Panc1 (cell line): ENCODE results near the gene WNT7B. TPM values are rescaled to one million over a fixed set of nuclear protein-coding genes. Genes with fewer than 3 reads are reported as not detected.

Source experiments
- ATAC-seq: fragments of 200-7000 bp; cut with Tn5 transposase; 2 replicates; pipeline ENCODE4 v1.9.1; 2020; ENCODE audit warnings: mild to moderate bottlenecking, moderate library complexity
- BruUV-seq: library from RNA; stranded (reverse); fragments of 400-500 nt; replicated peaks from 2 replicates; lab custom pipeline; 2021; lab: Mats Ljungman, UMichigan
- CTCF ChIA-PET: fragments of 300-600 bp; sonication (Branson Sonifier 250); formaldehyde crosslinking; loops from one replicate; lab custom pipeline; 2022; ENCODE audit warnings: antibody characterized with exemption; lab: Charles Lee
- POLR2A ChIA-PET: fragments of 300-600 bp; sonication (Branson Sonifier 250); formaldehyde crosslinking; loops from one replicate; lab custom pipeline; 2022; ENCODE audit warnings: antibody characterized with exemption; lab: Charles Lee
- DNase-seq: peaks from one replicate; pipeline ENCODE4 v3.0.0-alpha.2; 2010; ENCODE audit warnings: low read depth, low spot score
- H3K27ac ChIP-seq: 2 replicates; pipeline ENCODE4 v1.5.1; 2011; ENCODE audit warnings: mild to moderate bottlenecking, low read length, inconsistent platforms
- H3K27me3 ChIP-seq: fragments of 200-500 bp; sonication (Bioruptor generic); 2 replicates; pipeline ENCODE4 v1.6.0; 2014; ENCODE audit warnings: low read length, inconsistent platforms; ENCODE audit not compliant: control insufficient read depth, insufficient read depth
- H3K36me3 ChIP-seq: fragments of 200-500 bp; sonication (Bioruptor generic); 2 replicates; pipeline ENCODE4 v1.5.1; 2014; ENCODE audit warnings: inconsistent platforms, mild to moderate bottlenecking, low read length, moderate library complexity; ENCODE audit not compliant: control insufficient read depth, insufficient read depth
- H3K4me1 ChIP-seq: 2 replicates; pipeline ENCODE4 v1.5.1; 2011; ENCODE audit warnings: inconsistent platforms, mild to moderate bottlenecking, low read length, moderate library complexity; ENCODE audit not compliant: control insufficient read depth, insufficient read depth
- H3K4me3 ChIP-seq, 2 experiments: 2 replicates each; pipeline ENCODE4 v1.5.1; 2011 to 2012; ENCODE audit warnings: low read depth in 2 of 2, low read length in 2 of 2, mild to moderate bottlenecking in 2 of 2, inconsistent platforms in 1 of 2, moderate library complexity in 1 of 2
- H3K9me3 ChIP-seq: fragments of 200-500 bp; sonication (Bioruptor generic); 2 replicates; pipeline ENCODE4 v1.5.1; 2014; ENCODE audit warnings: low read depth, mild to moderate bottlenecking, inconsistent platforms, low read length, moderate library complexity; ENCODE audit not compliant: control insufficient read depth, insufficient read depth
- CTCF ChIP-seq: fragments of 450-650 bp; IDR thresholded peaks from 2 replicates; pipeline ENCODE4 v1.5.1; 2017; ENCODE audit warnings: mild to moderate bottlenecking
- POLR2AphosphoS5 ChIP-seq: IDR thresholded peaks from 2 replicates; pipeline ENCODE4 v1.6.1; 2012; ENCODE audit warnings: mild to moderate bottlenecking, low read depth, low read length, moderate library complexity
- REST ChIP-seq, 2 experiments: IDR thresholded peaks; 2 replicates each; pipeline ENCODE4 v1.6.1; 2011 to 2012; ENCODE audit warnings: low read depth in 2 of 2, control low read depth in 1 of 2, low read length in 1 of 2, mild to moderate bottlenecking in 1 of 2, moderate library complexity in 1 of 2; ENCODE audit not compliant: insufficient read depth in 1 of 2
- SIN3A ChIP-seq: IDR thresholded peaks from 2 replicates; pipeline ENCODE4 v1.6.1; 2012; ENCODE audit warnings: low read depth, mild to moderate bottlenecking, low read length, moderate library complexity, borderline replicate concordance; ENCODE audit not compliant: insufficient read depth
- TCF7L2 ChIP-seq: IDR thresholded peaks from 2 replicates; pipeline ENCODE4 v1.6.1; 2011; ENCODE audit warnings: mild to moderate bottlenecking, low read depth, low read length, inconsistent platforms
- in situ Hi-C: cut with HindIII; loops from 2 replicates; pipeline ENCODE4 v1.10.0; 2016; ENCODE audit warnings: low sequenced_read_pairs, low pct_unique_long_range_greater_than_20kb
- intact Hi-C: fragments of 100-400 bp; cut with micrococcal nuclease; formaldehyde crosslinking; loops from one replicate; pipeline ENCODE4 v1.10.0; 2022; ENCODE audit not compliant: unreplicated experiment
- total RNA-seq: library from RNA; stranded (reverse); gene quantifications from one replicate; pipeline ENCODE4 v1.2.1, GENCODE V29; 2021; ENCODE audit not compliant: unreplicated experiment

Gene WNT7B
- total RNA-seq, 1 experiment from 2014 or later, result 52.1 TPM

GRCh38 chr22:45907996-45908395 is 69.0 kb downstream of the WNT7B start:
- H3K9me3 ChIP-seq, result no peaks in the 10 kb centered on the region
- in situ Hi-C loops (no loop called here), intact Hi-C loops (no loop called here)
- DNase-seq (no peak), ATAC-seq (no peak)
- no peaks in the 10 kb centered on the region for H3K36me3 ChIP-seq
- ChIA-PET POLR2A (no interaction called here), CTCF (interaction anchor here (0.5 kb wide), 1 partner anchor 203 kb away, joined by 5 read pairs; no protein-coding TSS in a partner anchor)
- peaks cover 13% of the 10 kb centered on the region for H3K4me1 ChIP-seq
- no peak overlapping the region for H3K27ac ChIP-seq
- BruUV-seq, result no TSS peak
- no peaks in the 10 kb centered on the region for H3K27me3 ChIP-seq
- H3K4me3 ChIP-seq, result no peak overlapping the region
- no peak for TF ChIP-seq TCF7L2
- TF ChIP-seq CTCF, result no peak
- no peak for TF ChIP-seq POLR2AphosphoS5
- TF ChIP-seq SIN3A, result no peak
- no peak for TF ChIP-seq REST (IDR thresholded peaks at IDR 0.05; ENCODE audit: insufficient read depth in 1 of 2, low read depth in 2 of 2, low read length in 1 of 2)

- DNase-seq (no peak), ATAC-seq (no peak)
- peaks cover 13% of the 10 kb centered on the region for H3K4me1 ChIP-seq
- no TSS peak for BruUV-seq
- TF ChIP-seq POLR2AphosphoS5, result no peak
- no peak overlapping the region for H3K27ac ChIP-seq
- intact Hi-C loops (no loop called here), in situ Hi-C loops (no loop called here)
- no peaks in the 10 kb centered on the region for H3K9me3 ChIP-seq
- H3K27me3 ChIP-seq, result no peaks in the 10 kb centered on the region
- ChIA-PET CTCF (interaction anchor here (0.6 kb wide), 1 partner anchor 95 kb away, joined by 4 read pairs; no protein-coding TSS in a partner anchor), POLR2A (interaction anchor here (1.2 kb wide), 1 partner anchor 12 kb away, joined by 3 read pairs; no protein-coding TSS in a partner anchor)
- no peaks in the 10 kb centered on the region for H3K36me3 ChIP-seq
- no peak overlapping the region for H3K4me3 ChIP-seq
Observed at GRCh38 chr22:45907378-45907777, 69.6 kb downstream of the WNT7B start.

GRCh38 chr22:45906946-45907345 is 70.0 kb downstream of the WNT7B start:
- in situ Hi-C loops, result no loop called here
- TF ChIP-seq SIN3A, result no peak
- TF ChIP-seq CTCF, result no peak
- no peak for TF ChIP-seq REST (IDR thresholded peaks at IDR 0.05; ENCODE audit: insufficient read depth in 1 of 2, low read depth in 2 of 2, low read length in 1 of 2)
- TF ChIP-seq TCF7L2, result no peak
- TF ChIP-seq POLR2AphosphoS5, result no peak
- CTCF ChIA-PET, result interaction anchor here (0.6 kb wide), 1 partner anchor 94 kb away, joined by 4 read pairs; no protein-coding TSS in a partner anchor
- intact Hi-C loops, result no loop called here
- no peaks in the 10 kb centered on the region for H3K9me3 ChIP-seq
- POLR2A ChIA-PET, result interaction anchor here (1.2 kb wide), 1 partner anchor 13 kb away, joined by 3 read pairs; no protein-coding TSS in a partner anchor
- H3K4me3 ChIP-seq, result no peak overlapping the region
- peaks cover 13% of the 10 kb centered on the region for H3K4me1 ChIP-seq
- no TSS peak for BruUV-seq
- no peaks in the 10 kb centered on the region for H3K36me3 ChIP-seq
- no peaks in the 10 kb centered on the region for H3K27me3 ChIP-seq
- ATAC-seq (no peak), DNase-seq (no peak)
- H3K27ac ChIP-seq, result no peak overlapping the region
